K562 (cell line): ENCODE results near the gene SH2B2. TPM values are rescaled to one million over a fixed set of nuclear protein-coding genes. Genes with fewer than 3 reads are reported as not detected.

ENCODE experiments used
- BCOR ChIP-seq: fragments of 450-650 bp; IDR thresholded peaks from 2 replicates; pipeline ENCODE4 v1.6.1; 2016
- CHD7 ChIP-seq: fragments of 200-600 bp; sonication (generic); IDR thresholded peaks from one replicate; pipeline ENCODE4 v1.6.1; 2012; ENCODE audit warnings: mild to moderate bottlenecking, low read depth, low read length, inconsistent platforms
- OTX1 ChIP-seq: fragments of 450-650 bp; formaldehyde crosslinking; IDR thresholded peaks from 2 replicates; pipeline ENCODE4 v1.4.0; 2022; ENCODE audit warnings: mild to moderate bottlenecking
- REST ChIP-seq, 2 experiments: fragments of 450-650 bp; formaldehyde crosslinking in 1 of 2; IDR thresholded peaks; 2 replicates each; pipeline versions ENCODE4 v1.4.0 to v1.6.1; 2014 to 2020; ENCODE audit warnings: mild to moderate bottlenecking in 2 of 2, borderline replicate concordance in 1 of 2, low read depth in 1 of 2
- polyA plus RNA-seq, 8 experiments: library from polyadenylated mRNA; depleted of rRNA in 4 of 8; stranded (reverse) in 5 of 8; unstranded in 3 of 8; fragments of >200 nt; fragmentation: Nextera tagmentation in 2 of 8; fragmentation: Illumina TruSeq in 1 of 8; extraction: Ambion mirVana in 2 of 8; extraction: Trizol in 1 of 8; gene quantifications; 2 replicates each; pipeline versions ENCODE4 v1.2.1 to v1.2.3, GENCODE V29; 2011 to 2014; ENCODE audit warnings: inconsistent platforms in 1 of 8, missing spikeins in 1 of 8
- total RNA-seq, 7 experiments: library from RNA; depleted of rRNA in 6 of 7; stranded (reverse); fragments of >200 nt in 6 of 7; fragmentation: Illumina TruSeq in 2 of 7; extraction: Trizol in 2 of 7; gene quantifications; 2 replicates each; pipeline versions ENCODE4 v1.2.1 to v1.2.3, GENCODE V29; 2011 to 2021; ENCODE audit warnings: low replicate concordance in 1 of 7

SH2B2 gene
- total and polyA plus RNA-seq, 9 of the 15 experiments (the other 6 are each of a cell fraction or from before 2014, with no cell fraction given): 0.03 to 0.89 (median 0.07) TPM; not detected in 4

GRCh38 chr7:102273749-102274712 lies 12.6 kb upstream of the SH2B2 start (continued):
- no peak for TF ChIP-seq BCOR
- no peak for TF ChIP-seq OTX1
- peak; percentile 54 for TF ChIP-seq REST (IDR thresholded peaks at IDR 0.05; ENCODE audit: borderline replicate concordance)
- TF ChIP-seq REST (CRISPR knock-in tag; IDR thresholded peaks at IDR 0.05; ENCODE audit: low read depth): no peak
- TF ChIP-seq CHD7: no peak
